Ramos (cell line): Measurements from ENCODE around the gene ICA1.
"Not testable (repeated sequence)": the region's sequence is repeated elsewhere in the genome, so short reads cannot be mapped to it uniquely, and the experiment has no call there.

Experiments
- in situ Hi-C: fragments of 300-500 bp; cut with MboI; formaldehyde crosslinking; loops from one replicate; pipeline ENCODE4 v1.14.3; 2022; ENCODE audit warnings: low sequenced_read_pairs; ENCODE audit not compliant: unreplicated experiment

Gene ICA1

DNA sequence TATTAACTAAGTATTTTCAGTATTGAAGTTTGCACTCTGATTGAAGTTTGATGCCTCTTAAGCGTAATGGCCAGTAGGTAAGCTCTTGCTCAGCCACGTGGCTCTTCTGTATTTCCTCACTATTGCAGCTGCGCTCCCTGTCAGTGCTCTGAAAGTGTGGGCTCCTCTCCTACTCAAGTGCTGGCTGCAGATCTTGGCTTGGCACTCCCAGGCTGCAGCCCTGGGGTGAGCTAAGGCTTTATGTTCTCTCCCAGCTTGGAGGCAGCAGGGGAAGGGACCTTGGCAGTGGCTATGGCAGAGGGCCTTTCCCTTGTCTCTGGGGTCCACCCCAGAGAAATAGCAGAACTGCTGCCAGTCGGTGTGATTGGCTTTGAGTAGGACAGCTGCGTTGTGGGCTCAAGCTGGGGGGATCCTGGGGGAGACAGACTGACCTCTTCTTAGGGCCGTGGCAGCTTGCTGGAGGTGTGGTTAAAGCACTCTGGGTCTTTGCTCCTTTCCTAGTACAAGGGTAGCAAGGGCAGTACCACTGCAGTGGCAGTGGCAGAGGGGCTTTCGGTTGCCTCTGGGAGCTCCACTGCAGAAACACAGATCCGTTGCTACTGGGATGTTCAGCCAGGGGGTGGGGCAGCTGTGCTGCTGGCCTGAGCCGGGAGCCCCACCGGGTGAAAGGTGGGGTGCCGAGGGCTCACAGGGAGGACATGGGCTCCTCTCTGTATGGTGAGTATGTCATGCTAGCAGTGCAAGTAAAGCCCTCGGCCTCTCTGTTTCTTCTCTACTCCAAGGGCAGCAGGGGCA is 192.9 kb downstream of the ICA1 start:
- in situ Hi-C loops: no loop called here

GRCh38 chr7:8065356-8065813 is 196.6 kb downstream of the ICA1 start:
- in situ Hi-C loops: no loop called here

DNA sequence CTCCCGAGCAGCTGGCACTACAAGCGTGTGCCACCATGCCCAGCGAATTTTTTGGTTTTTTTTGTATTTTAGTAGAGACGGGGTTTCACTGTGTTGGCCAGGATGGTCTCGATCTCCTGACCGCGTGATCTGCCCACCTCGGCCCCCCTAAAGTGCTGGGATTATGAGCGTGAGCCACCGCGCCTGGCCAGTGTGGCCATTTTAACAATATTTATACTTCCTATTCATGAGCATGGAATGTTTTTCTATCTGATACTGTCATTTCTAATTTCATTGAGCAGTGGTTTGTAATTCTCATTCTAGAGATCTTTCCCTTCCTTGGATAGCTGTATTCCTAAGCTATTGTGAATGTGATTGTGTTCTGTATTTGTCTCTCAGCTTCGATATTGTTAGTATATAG is 197.1 kb downstream of the ICA1 start:
- in situ Hi-C loops: no loop called here

- in situ Hi-C loops: no loop called here
These were observed 198.2 kb downstream of the ICA1 start for GRCh38 chr7:8063706-8064297.

GRCh38 chr7:8063300-8063699 is 198.7 kb downstream of the ICA1 start:
- in situ Hi-C loops: not testable (repeated sequence)
